ENCODE data around the gene PCED1B. TPM values are rescaled to one million over a fixed set of nuclear protein-coding genes. Genes with fewer than 3 reads are reported as not detected.

The PCED1B gene
- total RNA-seq, 1 donor from 2014 or later: 4.8 TPM

DNA sequence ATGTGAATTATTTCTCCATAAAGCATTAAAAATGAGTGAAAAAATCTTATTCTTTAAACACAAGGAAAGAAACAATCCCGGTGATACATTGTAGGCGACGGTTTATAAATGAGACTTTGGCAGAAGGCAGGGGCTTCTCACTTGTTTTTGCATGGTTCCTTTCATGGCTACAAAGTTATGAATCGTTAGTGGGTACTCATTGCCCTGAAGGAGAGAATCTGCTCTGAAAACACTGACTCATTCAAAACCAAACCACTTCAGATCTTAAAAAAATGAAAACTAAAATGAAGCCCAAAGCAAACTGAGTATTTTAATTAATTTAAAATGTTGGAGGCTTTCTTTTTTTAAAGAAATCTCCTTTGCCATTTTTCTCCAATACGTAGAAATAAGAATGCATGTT, 41.7 kb downstream of the PCED1B start:
- no peak overlapping the region for H3K4me3 ChIP-seq (ENCODE audit: low read depth, low read length)
- no peaks in the 10 kb centered on the region for H3K27me3 ChIP-seq (ENCODE audit: control insufficient read depth, insufficient read depth, low read length)
- H3K36me3 ChIP-seq (ENCODE audit: control insufficient read depth, insufficient read depth, low read length): no peaks in the 10 kb centered on the region
- TF ChIP-seq, protein P1, sequence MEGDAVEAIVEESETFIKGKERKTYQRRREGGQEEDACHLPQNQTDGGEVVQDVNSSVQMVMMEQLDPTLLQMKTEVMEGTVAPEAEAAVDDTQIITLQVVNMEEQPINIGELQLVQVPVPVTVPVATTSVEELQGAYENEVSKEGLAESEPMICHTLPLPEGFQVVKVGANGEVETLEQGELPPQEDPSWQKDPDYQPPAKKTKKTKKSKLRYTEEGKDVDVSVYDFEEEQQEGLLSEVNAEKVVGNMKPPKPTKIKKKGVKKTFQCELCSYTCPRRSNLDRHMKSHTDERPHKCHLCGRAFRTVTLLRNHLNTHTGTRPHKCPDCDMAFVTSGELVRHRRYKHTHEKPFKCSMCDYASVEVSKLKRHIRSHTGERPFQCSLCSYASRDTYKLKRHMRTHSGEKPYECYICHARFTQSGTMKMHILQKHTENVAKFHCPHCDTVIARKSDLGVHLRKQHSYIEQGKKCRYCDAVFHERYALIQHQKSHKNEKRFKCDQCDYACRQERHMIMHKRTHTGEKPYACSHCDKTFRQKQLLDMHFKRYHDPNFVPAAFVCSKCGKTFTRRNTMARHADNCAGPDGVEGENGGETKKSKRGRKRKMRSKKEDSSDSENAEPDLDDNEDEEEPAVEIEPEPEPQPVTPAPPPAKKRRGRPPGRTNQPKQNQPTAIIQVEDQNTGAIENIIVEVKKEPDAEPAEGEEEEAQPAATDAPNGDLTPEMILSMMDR (IDR thresholded peaks at IDR 0.05; ENCODE audit: insufficient read depth, low read length, poor library complexity, severe bottlenecking): no peak
- no peak for DNase-seq (ENCODE audit: low read depth)

DNA sequence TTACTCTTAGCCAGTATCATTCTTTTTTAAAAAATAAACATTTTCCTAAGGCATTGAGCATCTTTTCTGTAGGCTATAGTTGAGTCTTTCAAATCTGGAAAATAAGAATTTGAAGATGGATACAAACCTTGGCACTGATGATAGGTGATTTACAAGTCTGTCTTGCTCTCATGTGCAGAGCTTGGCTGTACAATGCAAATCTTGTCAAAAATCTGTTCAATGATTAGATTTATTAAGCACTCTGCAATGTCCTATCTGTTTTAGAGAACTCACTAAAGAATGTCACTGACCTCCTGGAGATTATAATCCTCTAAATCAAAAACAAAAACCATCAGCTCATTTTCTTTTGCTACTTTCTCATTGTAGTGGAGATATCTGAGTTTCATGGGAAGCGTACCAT, 43.2 kb downstream of the PCED1B start:
- Histone ChIP-seq H3K4me3 (ENCODE audit: low read depth, low read length) (no peak overlapping the region), H3K36me3 (ENCODE audit: control insufficient read depth, insufficient read depth, low read length) (no peaks in the 10 kb centered on the region), H3K27me3 (ENCODE audit: control insufficient read depth, insufficient read depth, low read length) (no peaks in the 10 kb centered on the region)
- DNase-seq (ENCODE audit: low read depth): no peak
- TF ChIP-seq, protein P1 (IDR thresholded peaks at IDR 0.05; ENCODE audit: insufficient read depth, low read length, poor library complexity, severe bottlenecking): no peak

DNA sequence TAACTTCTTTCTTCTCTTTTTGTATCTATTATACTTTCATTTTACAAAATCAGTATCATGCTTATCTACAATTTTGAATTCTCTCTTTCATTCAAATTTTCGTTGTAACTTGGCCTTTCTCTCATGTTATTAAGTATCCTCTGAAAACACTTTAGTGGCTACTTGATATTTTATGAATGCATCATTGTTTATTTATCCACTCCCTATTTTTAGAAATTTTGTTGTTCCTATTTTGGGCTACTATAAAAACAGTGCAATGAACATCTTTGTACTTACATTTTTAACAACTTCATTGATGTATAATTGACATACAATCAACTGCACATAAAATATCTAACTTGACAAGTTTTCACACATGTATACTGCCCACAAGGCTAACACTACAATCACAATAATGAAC, 44.3 kb downstream of the PCED1B start:
- no peak for DNase-seq (ENCODE audit: low read depth)
- Histone ChIP-seq H3K4me3 (ENCODE audit: low read depth, low read length) (no peak overlapping the region), H3K36me3 (ENCODE audit: control insufficient read depth, insufficient read depth, low read length) (no peaks in the 10 kb centered on the region), H3K27me3 (ENCODE audit: control insufficient read depth, insufficient read depth, low read length) (no peaks in the 10 kb centered on the region)
- TF ChIP-seq, protein P1 (IDR thresholded peaks at IDR 0.05; ENCODE audit: insufficient read depth, low read length, poor library complexity, severe bottlenecking): no peak

DNA sequence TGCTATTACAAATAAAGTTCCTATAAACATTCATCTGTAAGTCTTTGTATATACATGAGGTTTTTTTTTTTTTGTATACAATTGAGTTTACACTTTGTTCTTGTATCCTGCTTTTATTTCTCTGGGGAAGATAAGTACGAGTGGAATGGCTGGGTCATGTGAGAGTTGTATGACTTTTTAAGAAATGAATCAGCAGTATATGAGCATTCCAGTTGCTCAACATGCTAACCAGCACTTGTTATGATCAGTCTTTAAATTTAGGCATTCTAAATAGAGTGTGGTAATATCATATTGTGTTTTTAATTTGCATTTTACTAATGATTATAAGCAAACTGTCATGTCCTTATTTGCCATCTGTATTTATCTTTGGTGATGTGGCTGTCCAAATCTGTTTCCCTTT, 45.0 kb downstream of the PCED1B start:
- H3K36me3 ChIP-seq (ENCODE audit: control insufficient read depth, insufficient read depth, low read length): no peaks in the 10 kb centered on the region
- TF ChIP-seq, protein P1 (IDR thresholded peaks at IDR 0.05; ENCODE audit: insufficient read depth, low read length, poor library complexity, severe bottlenecking): no peak
- DNase-seq (ENCODE audit: low read depth): no peak
- H3K27me3 ChIP-seq (ENCODE audit: control insufficient read depth, insufficient read depth, low read length): no peaks in the 10 kb centered on the region
- no peak overlapping the region for H3K4me3 ChIP-seq (ENCODE audit: low read depth, low read length)

DNA sequence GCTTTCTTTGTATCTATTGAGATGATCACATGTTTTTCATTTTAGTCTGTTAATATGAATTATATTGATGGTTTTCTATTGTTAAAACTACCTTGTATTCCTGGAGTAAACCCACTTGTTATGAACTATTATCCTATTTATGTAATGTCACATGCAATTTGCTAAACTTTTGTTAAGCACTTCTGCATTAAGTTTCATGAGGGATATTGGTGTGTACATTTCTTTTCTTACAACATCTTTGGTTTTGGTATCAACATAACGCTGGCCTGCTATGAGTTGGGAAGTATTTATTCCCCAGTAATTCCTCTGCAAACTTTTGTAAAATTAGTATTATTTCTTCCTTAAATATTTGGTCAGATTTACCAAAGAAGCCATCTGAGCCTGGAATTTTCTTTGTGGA, 46.8 kb downstream of the PCED1B start:
- TF ChIP-seq, protein P1 (IDR thresholded peaks at IDR 0.05; ENCODE audit: insufficient read depth, low read length, poor library complexity, severe bottlenecking): no peak
- DNase-seq (ENCODE audit: low read depth): no peak
- H3K27me3 ChIP-seq (ENCODE audit: control insufficient read depth, insufficient read depth, low read length): no peaks in the 10 kb centered on the region
- H3K36me3 ChIP-seq (ENCODE audit: control insufficient read depth, insufficient read depth, low read length): no peaks in the 10 kb centered on the region
- no peak overlapping the region for H3K4me3 ChIP-seq (ENCODE audit: low read depth, low read length)

DNA sequence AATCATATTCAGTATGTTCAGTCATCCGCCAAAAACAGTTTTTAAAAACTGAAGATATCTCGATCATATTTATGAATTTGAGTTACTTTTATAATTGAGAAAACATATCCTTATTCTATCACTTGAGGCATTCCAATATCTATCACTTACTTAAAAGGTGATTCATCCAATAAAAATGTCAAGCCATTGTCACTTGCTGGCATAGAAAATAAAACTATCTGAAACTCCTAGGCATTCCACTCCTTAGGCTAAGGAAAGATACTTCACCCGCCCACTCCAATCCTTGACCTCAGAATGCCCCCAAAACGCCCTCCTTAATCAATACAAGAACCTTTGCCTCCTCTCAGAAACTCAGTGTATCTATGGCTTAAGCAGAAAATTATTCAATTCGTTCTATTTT, 51.6 kb downstream of the PCED1B start:
- DNase-seq (ENCODE audit: low read depth): no peak
- H3K4me3 ChIP-seq (ENCODE audit: low read depth, low read length): no peak overlapping the region

More for the DNA sequence above, 51.6 kb downstream of the PCED1B start:
- TF ChIP-seq, protein P1 (IDR thresholded peaks at IDR 0.05; ENCODE audit: insufficient read depth, low read length, poor library complexity, severe bottlenecking): no peak
- Histone ChIP-seq H3K27me3 (ENCODE audit: control insufficient read depth, insufficient read depth, low read length) (no peaks in the 10 kb centered on the region), H3K36me3 (ENCODE audit: control insufficient read depth, insufficient read depth, low read length) (no peaks in the 10 kb centered on the region)

Data from kidney epithelial cell (primary cell).